Measurements from ENCODE around the gene MED13L.

The MED13L gene

GRCh38 chr12:116150001-116150400, 127.5 kb downstream of the MED13L start:
- no peak for TF ChIP-seq CTCF (IDR thresholded peaks at IDR 0.05)

- no peak for TF ChIP-seq CTCF (IDR thresholded peaks at IDR 0.05)
Observed at GRCh38 chr12:116148844-116149243, 128.6 kb downstream of the MED13L start.

GRCh38 chr12:116146386-116146785, 131.1 kb downstream of the MED13L start:
- no peak for TF ChIP-seq CTCF (IDR thresholded peaks at IDR 0.05)

- TF ChIP-seq CTCF (IDR thresholded peaks at IDR 0.05), result no peak
Observed at GRCh38 chr12:116145451-116145850, 132.0 kb downstream of the MED13L start.

- TF ChIP-seq CTCF (IDR thresholded peaks at IDR 0.05), result no peak
Observed at GRCh38 chr12:116144384-116144783, 133.1 kb downstream of the MED13L start.

- TF ChIP-seq CTCF (IDR thresholded peaks at IDR 0.05), result no peak
Observed at GRCh38 chr12:116143909-116144308, 133.6 kb downstream of the MED13L start.

- TF ChIP-seq CTCF (IDR thresholded peaks at IDR 0.05), result no peak
Observed at GRCh38 chr12:116142936-116143898, 134.3 kb downstream of the MED13L start.
